BLaER1 treated with 17β-estradiol and CSF1 and Interleukin-3, amounts not matched to agents 10 nM and 100 nM (cell line): Measurements from ENCODE around the gene MAML3.

ENCODE experiments used
- H3K27ac ChIP-seq, 11 experiments: shearing (Covaris generic); formaldehyde crosslinking; 2 replicates each; pipeline ENCODE4 v1.8.1; 2022
- H3K27me3 ChIP-seq, 11 experiments: shearing (Covaris generic); formaldehyde crosslinking; 2 replicates each; pipeline ENCODE4 v1.8.1; 2022
- H3K36me3 ChIP-seq, 11 experiments: shearing (Covaris generic); formaldehyde crosslinking; 2 replicates each; pipeline ENCODE4 v1.8.1; 2022
- H3K4me1 ChIP-seq, 10 experiments: shearing (Covaris generic); formaldehyde crosslinking; 2 replicates each; pipeline ENCODE4 v1.8.1; 2022
- H3K4me2 ChIP-seq, 11 experiments: shearing (Covaris generic); formaldehyde crosslinking; 2 replicates each; pipeline ENCODE4 v1.8.1; 2022
- H3K4me3 ChIP-seq, 10 experiments: shearing (Covaris generic); formaldehyde crosslinking; 2 replicates each; pipeline ENCODE4 v1.8.1; 2022
- H3K9ac ChIP-seq, 11 experiments: shearing (Covaris generic); formaldehyde crosslinking; 2 replicates each; pipeline ENCODE4 v1.8.1; 2022
- H3K9me3 ChIP-seq, 11 experiments: shearing (Covaris generic); formaldehyde crosslinking; replicated peaks in 1 of 11; 2 replicates each; pipeline ENCODE4 v1.8.1; 2022
- H4K20me1 ChIP-seq, 11 experiments: shearing (Covaris generic); formaldehyde crosslinking; 2 replicates each; pipeline ENCODE4 v1.8.1; 2022
- Cebpa-rat ChIP-seq, 11 experiments: shearing (Covaris generic); IDR thresholded peaks; 2 replicates each; pipeline ENCODE4 v1.8.1; 2022

Gene MAML3

DNA sequence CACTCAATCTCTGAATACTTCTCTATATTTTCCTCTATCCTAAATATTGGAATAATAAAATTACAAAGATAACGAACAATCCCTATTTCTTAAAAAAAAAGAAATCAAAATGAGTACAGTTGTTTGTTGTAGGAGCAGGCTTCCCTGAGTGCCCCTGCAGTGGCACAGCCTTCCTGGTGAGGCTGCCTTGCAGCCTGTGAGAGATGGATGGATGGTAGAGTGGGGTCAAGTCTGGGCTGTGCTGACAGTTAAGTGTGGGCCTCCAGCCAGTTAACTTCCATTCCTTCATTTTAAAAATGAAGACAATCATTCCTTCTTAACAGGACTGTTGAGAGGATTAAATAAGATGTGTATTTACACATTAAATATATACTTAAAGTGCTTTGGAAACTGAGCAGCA is 351.5 kb downstream of the MAML3 start:
- H3K4me2 ChIP-seq: peak overlapping the region in 2 of 11 experiments; percentile 32 to 55; a peak in 2 of 22 replicates
- H3K4me3 ChIP-seq: no peak overlapping the region
- no peak overlapping the region for H3K9ac ChIP-seq
- H3K4me1 ChIP-seq: peaks cover 18 to 44% (median 33%) of the 10 kb centered on the region in 10 experiments
- H3K27me3 ChIP-seq: no peaks in the 10 kb centered on the region
- H3K27ac ChIP-seq: no peak overlapping the region
- peaks cover 0 to 3% (median 0%) of the 10 kb centered on the region in 11 experiments; a peak in 2 of 22 replicates for H3K36me3 ChIP-seq
- H4K20me1 ChIP-seq: peaks cover 0 to 26% (median 0%) of the 10 kb centered on the region in 11 experiments; a peak in 3 of 22 replicates
- no peaks in the 10 kb centered on the region for H3K9me3 ChIP-seq
- no peak for TF ChIP-seq Cebpa-rat (IDR thresholded peaks at IDR 0.05)

DNA sequence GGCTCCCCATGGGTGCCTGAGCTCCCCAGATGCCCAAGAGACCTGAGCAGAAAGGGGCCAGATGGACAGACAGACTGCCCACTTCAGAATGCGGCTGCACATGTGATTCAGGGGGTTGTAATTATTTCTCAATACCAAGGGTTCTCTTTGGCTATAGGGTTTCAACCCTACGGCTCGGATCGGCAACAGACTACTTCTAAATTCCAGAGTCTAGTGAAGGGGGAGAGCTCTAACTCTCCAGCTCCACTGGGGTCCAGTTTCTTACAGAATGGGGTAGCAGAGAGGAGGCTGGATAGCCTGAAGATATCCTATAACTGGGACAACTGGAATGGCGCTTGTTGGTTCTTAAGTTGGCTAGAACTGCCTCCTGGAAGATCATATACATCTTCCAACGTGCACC is 352.1 kb downstream of the MAML3 start:
- Histone ChIP-seq H3K9me3 (no peaks in the 10 kb centered on the region), H3K27me3 (no peaks in the 10 kb centered on the region), H4K20me1 (peaks cover 0 to 24% (median 0%) of the 10 kb centered on the region in 11 experiments; a peak in 3 of 22 replicates), H3K4me2 (no peak overlapping the region), H3K27ac (no peak overlapping the region), H3K36me3 (peaks cover 0 to 3% (median 0%) of the 10 kb centered on the region in 11 experiments; a peak in 2 of 22 replicates), H3K4me3 (no peak overlapping the region), H3K9ac (no peak overlapping the region), H3K4me1 (peaks cover 15 to 44% (median 33%) of the 10 kb centered on the region in 10 experiments)
- no peak for TF ChIP-seq Cebpa-rat (IDR thresholded peaks at IDR 0.05)

DNA sequence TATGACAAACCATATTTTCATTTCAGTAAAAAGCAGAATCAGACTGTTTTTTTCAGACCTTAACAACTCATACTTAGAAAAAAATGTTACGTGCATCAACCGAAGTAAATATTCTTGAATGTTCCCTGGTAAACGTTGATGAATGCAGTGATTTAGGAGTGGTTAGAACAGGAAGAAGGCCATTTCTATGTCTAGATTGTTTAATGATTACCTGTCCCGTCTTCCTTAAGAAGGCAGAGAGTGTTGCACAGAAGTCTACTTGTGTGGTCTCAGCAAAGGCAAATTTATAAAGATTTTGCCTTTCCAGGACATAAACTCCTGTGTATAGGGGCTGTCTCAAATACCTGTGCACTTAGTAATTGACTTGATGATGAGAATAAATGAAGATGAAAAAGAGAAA is 353.9 kb downstream of the MAML3 start:
- peaks cover 0 to 24% (median 0%) of the 10 kb centered on the region in 11 experiments; a peak in 3 of 22 replicates for H4K20me1 ChIP-seq
- H3K4me3 ChIP-seq: no peak overlapping the region
- H3K27ac ChIP-seq: no peak overlapping the region
- H3K9ac ChIP-seq: no peak overlapping the region
- peaks cover 15 to 50% (median 33%) of the 10 kb centered on the region in 10 experiments for H3K4me1 ChIP-seq
- H3K27me3 ChIP-seq: no peaks in the 10 kb centered on the region
- H3K4me2 ChIP-seq: peak overlapping the region in 1 of 11 experiments; percentile 75; a peak in 1 of 22 replicates
- no peak for TF ChIP-seq Cebpa-rat (IDR thresholded peaks at IDR 0.05)
- H3K36me3 ChIP-seq: peaks cover 0 to 3% (median 0%) of the 10 kb centered on the region in 11 experiments; a peak in 2 of 22 replicates
- H3K9me3 ChIP-seq: no peaks in the 10 kb centered on the region

DNA sequence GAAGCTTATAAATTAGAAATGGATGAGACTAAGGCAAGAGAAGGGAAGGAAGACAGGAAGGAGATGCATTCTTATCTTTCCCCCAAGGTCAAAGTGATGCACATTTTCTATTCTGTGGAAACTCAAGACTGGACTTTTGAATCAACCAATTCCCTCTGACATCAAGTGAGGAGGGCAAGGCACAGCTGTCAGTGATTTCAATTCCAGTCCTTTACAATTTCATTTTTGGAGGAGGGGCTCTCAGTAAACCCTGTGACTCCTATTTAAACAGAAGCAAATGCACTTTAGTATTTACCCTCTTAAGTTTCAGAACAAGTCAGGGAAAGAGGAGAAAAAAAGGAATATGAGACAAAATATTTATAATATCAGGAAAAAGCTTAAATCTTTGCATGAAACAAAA is 354.4 kb downstream of the MAML3 start:
- H3K36me3 ChIP-seq: peaks cover 0 to 3% (median 0%) of the 10 kb centered on the region in 11 experiments; a peak in 3 of 22 replicates
- H3K27ac ChIP-seq: no peak overlapping the region
- no peak overlapping the region for H3K4me3 ChIP-seq
- H3K9ac ChIP-seq: no peak overlapping the region
- no peak for TF ChIP-seq Cebpa-rat (IDR thresholded peaks at IDR 0.05)
- peak overlapping the region in 10 of 11 experiments; percentile 0 to 75 (median 53); a peak in 12 of 22 replicates for H3K4me2 ChIP-seq
- H3K4me1 ChIP-seq: peaks cover 15 to 50% (median 33%) of the 10 kb centered on the region in 10 experiments
- H3K9me3 ChIP-seq: no peaks in the 10 kb centered on the region
- H3K27me3 ChIP-seq: no peaks in the 10 kb centered on the region
- H4K20me1 ChIP-seq: peaks cover 0 to 24% (median 0%) of the 10 kb centered on the region in 11 experiments; a peak in 3 of 22 replicates

DNA sequence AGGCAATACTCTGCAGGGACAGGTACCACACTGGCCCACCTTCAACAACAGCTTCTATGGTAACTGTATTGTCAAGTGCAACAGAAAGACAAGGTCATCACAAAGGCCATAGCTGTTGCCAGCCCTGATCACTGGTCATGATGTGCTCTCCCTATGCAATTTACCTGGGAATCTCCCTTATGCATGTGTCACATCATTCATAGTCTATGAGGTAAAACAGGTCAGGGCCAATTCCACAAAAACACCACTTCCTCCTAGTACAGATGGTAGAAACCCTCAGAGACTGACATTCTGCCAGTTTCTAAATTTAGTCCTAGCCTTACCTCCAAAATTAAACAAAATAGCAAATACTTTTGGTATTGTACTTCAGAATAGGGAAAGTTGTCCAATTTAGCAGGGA is 355.5 kb downstream of the MAML3 start:
- H4K20me1 ChIP-seq: peaks cover 0 to 19% (median 0%) of the 10 kb centered on the region in 11 experiments; a peak in 3 of 22 replicates
- no peaks in the 10 kb centered on the region for H3K27me3 ChIP-seq
- 0 out of 22 replicates have a peak overlapping the region, but pooled peaks of 1 of the 11 experiments have one; percentile 7 for H3K27ac ChIP-seq
- TF ChIP-seq Cebpa-rat (IDR thresholded peaks at IDR 0.05): no peak
- peaks cover 10 to 45% (median 27%) of the 10 kb centered on the region in 10 experiments for H3K4me1 ChIP-seq
- H3K36me3 ChIP-seq: peaks cover 0 to 4% (median 0%) of the 10 kb centered on the region in 11 experiments; a peak in 4 of 22 replicates
- no peak overlapping the region for H3K9ac ChIP-seq
- no peaks in the 10 kb centered on the region for H3K9me3 ChIP-seq
- peak overlapping the region in 10 of 11 experiments; percentile 8 to 75 (median 53); a peak in 18 of 22 replicates for H3K4me2 ChIP-seq
- H3K4me3 ChIP-seq: no peak overlapping the region

DNA sequence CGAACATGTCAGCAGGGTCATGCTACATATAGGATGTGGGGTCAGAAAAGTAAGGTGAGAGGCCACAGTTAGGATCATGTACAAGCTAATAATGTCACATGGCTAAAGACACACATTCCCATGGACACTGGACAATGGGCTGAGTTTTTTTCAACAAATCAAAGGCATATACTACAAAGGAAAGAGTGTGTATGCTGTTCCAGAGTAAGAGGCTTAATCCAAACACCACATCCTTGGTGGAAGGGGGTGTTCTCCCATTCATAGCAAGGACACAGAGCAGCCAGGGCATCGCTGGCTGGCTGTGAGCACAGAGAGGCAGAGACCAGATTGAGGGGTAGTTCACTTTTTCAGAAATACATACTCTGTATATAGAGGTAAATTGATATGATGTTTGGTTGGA is 356.7 kb downstream of the MAML3 start:
- Histone ChIP-seq H3K4me3 (no peak overlapping the region), H3K9me3 (no peaks in the 10 kb centered on the region), H3K36me3 (peaks cover 0 to 6% (median 0%) of the 10 kb centered on the region in 11 experiments; a peak in 4 of 22 replicates), H4K20me1 (peaks cover 0 to 12% (median 0%) of the 10 kb centered on the region in 11 experiments; a peak in 1 of 22 replicates), H3K4me1 (peaks cover 7 to 37% (median 19%) of the 10 kb centered on the region in 10 experiments), H3K4me2 (no peak overlapping the region), H3K9ac (no peak overlapping the region), H3K27me3 (no peaks in the 10 kb centered on the region), H3K27ac (no peak overlapping the region)
- TF ChIP-seq Cebpa-rat (IDR thresholded peaks at IDR 0.05): no peak

DNA sequence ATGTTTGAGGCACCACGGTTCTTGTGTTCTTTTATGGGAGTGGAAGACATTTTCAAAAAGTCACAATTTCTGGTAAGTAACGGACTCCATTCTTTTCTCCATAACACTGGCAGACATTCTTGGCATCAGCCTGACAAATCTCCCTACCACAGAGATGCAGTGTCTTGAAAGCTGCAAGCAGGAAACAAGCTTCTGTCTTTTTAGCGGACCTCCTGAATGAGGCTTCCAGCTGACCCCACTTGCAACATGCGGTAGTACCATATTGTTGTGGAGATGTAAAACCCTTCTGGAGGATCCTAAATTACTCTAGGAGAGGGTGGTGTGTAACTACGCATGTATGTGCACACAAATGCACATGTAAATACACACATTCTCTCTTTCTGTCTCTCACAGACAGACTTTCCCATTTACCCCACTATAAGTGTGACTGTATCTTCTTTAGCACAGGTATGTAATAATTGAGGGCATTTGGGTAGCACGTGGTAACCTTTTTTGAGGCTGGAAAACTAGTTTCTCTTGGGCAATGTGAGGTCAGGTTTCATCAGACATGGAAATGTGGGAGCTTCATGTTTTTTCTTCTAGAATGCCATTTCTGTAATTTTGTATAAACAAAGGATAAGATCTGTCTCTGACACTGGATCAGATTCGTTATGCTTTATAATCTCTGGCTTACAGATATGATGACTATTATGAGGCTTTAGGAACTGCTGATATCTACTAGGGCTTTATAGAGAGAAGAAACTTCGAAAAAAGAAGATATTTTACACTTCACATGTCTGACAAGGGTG is 358.3 kb downstream of the MAML3 start:
- Histone ChIP-seq H3K27me3 (no peaks in the 10 kb centered on the region), H3K4me2 (no peak overlapping the region), H3K9ac (no peak overlapping the region), H3K4me3 (no peak overlapping the region), H3K27ac (no peak overlapping the region), H4K20me1 (0 out of 22 replicates have a peak, but pooled peaks cover 0 to 2% (median 0%) of the 10 kb centered on the region in 11 experiments), H3K4me1 (peaks cover 7 to 35% (median 19%) of the 10 kb centered on the region in 10 experiments), H3K9me3 (no peaks in the 10 kb centered on the region), H3K36me3 (peaks cover 0 to 6% (median 0%) of the 10 kb centered on the region in 11 experiments; a peak in 3 of 22 replicates)
- TF ChIP-seq Cebpa-rat (IDR thresholded peaks at IDR 0.05): no peak

DNA sequence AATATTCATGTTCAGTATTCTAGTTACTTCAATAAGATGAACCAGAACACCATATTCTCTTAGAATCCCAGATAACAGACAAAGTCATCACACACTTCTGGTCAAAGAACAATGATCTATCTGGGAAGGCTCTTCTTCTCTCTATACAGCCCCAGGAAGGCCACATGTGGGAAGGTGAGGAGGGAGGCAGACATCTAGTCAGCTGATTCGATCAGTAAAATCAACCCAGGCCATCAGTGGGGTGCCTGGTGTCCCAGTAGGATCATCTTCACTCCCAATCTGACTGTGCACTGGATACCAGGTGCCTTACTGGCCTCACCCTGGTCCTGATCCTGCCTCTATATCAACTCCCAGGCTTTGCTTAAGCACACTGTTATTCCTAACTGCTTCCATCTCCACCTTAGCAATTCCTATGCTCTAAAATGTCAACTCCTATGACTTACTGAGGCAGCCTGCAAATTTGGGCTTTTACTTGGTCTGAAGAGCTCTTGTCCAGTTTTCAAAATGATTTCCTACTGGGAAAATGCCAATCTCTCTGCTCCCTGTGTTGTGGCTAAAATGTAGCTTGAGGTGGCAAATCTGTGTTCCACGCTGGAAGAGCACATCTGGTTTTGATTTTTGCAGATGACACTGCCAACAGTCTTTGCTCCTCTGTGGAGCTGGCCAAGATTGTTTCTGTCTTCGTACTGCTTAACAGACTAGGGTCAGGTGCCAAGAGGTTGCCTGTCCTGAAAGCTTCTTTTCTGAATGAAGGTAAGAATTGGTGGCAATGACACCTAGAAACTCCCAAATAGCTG is 359.6 kb downstream of the MAML3 start:
- no peak for TF ChIP-seq Cebpa-rat (IDR thresholded peaks at IDR 0.05)
- Histone ChIP-seq H3K9me3 (no peaks in the 10 kb centered on the region), H4K20me1 (no peaks in the 10 kb centered on the region), H3K27ac (no peak overlapping the region), H3K4me1 (peaks cover 10 to 22% (median 13%) of the 10 kb centered on the region in 10 experiments), H3K27me3 (no peaks in the 10 kb centered on the region), H3K4me2 (no peak overlapping the region), H3K4me3 (no peak overlapping the region), H3K9ac (no peak overlapping the region), H3K36me3 (peaks cover 0 to 6% (median 0%) of the 10 kb centered on the region in 11 experiments; a peak in 3 of 22 replicates)
